Trophoblast cell (in vitro differentiated cells and primary cell): ENCODE measurements around the gene C1orf50.
A peak's percentile ranks its signal among the peaks of the same experiment; 100 is the strongest.

Experiments
- DNase-seq, 2 donors: peaks; one replicate each; pipeline ENCODE4 v3.0.0-alpha.2; 2016
- H2AFZ ChIP-seq: 2 replicates; pipeline ENCODE4 v1.6.1; 2013; ENCODE audit warnings: low read length, moderate library complexity, mild to moderate bottlenecking; ENCODE audit not compliant: insufficient read depth, poor library complexity
- H2AK5ac ChIP-seq: 2 replicates; pipeline ENCODE4 v1.6.1; 2013; ENCODE audit warnings: mild to moderate bottlenecking, low read length
- H2BK120ac ChIP-seq: 2 replicates; pipeline ENCODE4 v1.6.1; 2013; ENCODE audit warnings: low read length, mild to moderate bottlenecking, moderate library complexity; ENCODE audit not compliant: insufficient read depth, poor library complexity
- H2BK12ac ChIP-seq: 2 replicates; pipeline ENCODE4 v1.6.1; 2013; ENCODE audit warnings: mild to moderate bottlenecking, low read length, moderate library complexity
- H2BK5ac ChIP-seq: 2 replicates; pipeline ENCODE4 v1.6.1; 2013; ENCODE audit warnings: low read length, low read depth, moderate library complexity, mild to moderate bottlenecking; ENCODE audit not compliant: poor library complexity
- H3K14ac ChIP-seq: 2 replicates; pipeline ENCODE4 v1.6.1; 2013; ENCODE audit warnings: mild to moderate bottlenecking, low read length
- H3K18ac ChIP-seq: 2 replicates; pipeline ENCODE4 v1.6.1; 2013; ENCODE audit warnings: mild to moderate bottlenecking, low read length
- H3K23ac ChIP-seq: 2 replicates; pipeline ENCODE4 v1.6.1; 2013; ENCODE audit warnings: low read length
- H3K27ac ChIP-seq: 2 replicates; pipeline ENCODE4 v1.5.1; 2013; ENCODE audit warnings: low read depth, mild to moderate bottlenecking, inconsistent platforms, low read length, moderate library complexity
- H3K27me3 ChIP-seq: 2 replicates; pipeline ENCODE4 v1.6.1; 2013; ENCODE audit warnings: inconsistent platforms, mild to moderate bottlenecking, low read length, moderate library complexity; ENCODE audit not compliant: insufficient read depth
- H3K36me3 ChIP-seq, 2 experiments: 1 replicate in 1 of 2; 2 replicates in 1 of 2; pipeline ENCODE4 v1.6.1; 2013; ENCODE audit warnings: low read length in 2 of 2, mild to moderate bottlenecking in 2 of 2, moderate library complexity in 1 of 2; ENCODE audit not compliant: insufficient read depth in 2 of 2, control insufficient read depth in 1 of 2
- H3K4ac ChIP-seq: 2 replicates; pipeline ENCODE4 v1.6.1; 2013; ENCODE audit warnings: low read depth, mild to moderate bottlenecking, low read length, moderate library complexity
- H3K4me1 ChIP-seq, 2 experiments: 1 replicate in 1 of 2; 2 replicates in 1 of 2; pipeline ENCODE4 v1.6.1; 2013; ENCODE audit warnings: low read length in 2 of 2, mild to moderate bottlenecking in 2 of 2, moderate library complexity in 1 of 2; ENCODE audit not compliant: insufficient read depth in 2 of 2, control insufficient read depth in 1 of 2
- H3K4me2 ChIP-seq: 2 replicates; pipeline ENCODE4 v1.6.1; 2013; ENCODE audit warnings: inconsistent platforms, mild to moderate bottlenecking, low read length, moderate library complexity
- H3K4me3 ChIP-seq: 2 replicates; pipeline ENCODE4 v1.5.1; 2013; ENCODE audit warnings: mild to moderate bottlenecking, low read depth, low read length, inconsistent platforms
- H3K79me1 ChIP-seq: one replicate; pipeline ENCODE4 v1.6.1; 2013; ENCODE audit warnings: low read length
- H3K79me2 ChIP-seq: 2 replicates; pipeline ENCODE4 v1.6.1; 2013; ENCODE audit warnings: low read length, mild to moderate bottlenecking; ENCODE audit not compliant: control insufficient read depth, insufficient read depth, poor library complexity
- H3K9ac ChIP-seq: 2 replicates; pipeline ENCODE4 v1.6.1; 2013; ENCODE audit warnings: mild to moderate bottlenecking, low read length
- H3K9me3 ChIP-seq: 2 replicates; pipeline ENCODE4 v1.6.1; 2013; ENCODE audit warnings: low read depth, mild to moderate bottlenecking, control low read depth, inconsistent platforms, low read length; ENCODE audit not compliant: insufficient read depth
- H4K12ac ChIP-seq: 2 replicates; pipeline ENCODE4 v1.6.1; 2013; ENCODE audit warnings: low read depth, mild to moderate bottlenecking, low read length, moderate library complexity
- H4K8ac ChIP-seq: 2 replicates; pipeline ENCODE4 v1.6.1; 2013; ENCODE audit warnings: low read depth, mild to moderate bottlenecking, low read length, moderate library complexity
- H4K91ac ChIP-seq: one replicate; pipeline ENCODE4 v1.6.1; 2013; ENCODE audit warnings: low read depth, mild to moderate bottlenecking, low read length, moderate library complexity
- WGBS: extraction: QIAGEN DNeasy Blood & Tissue Kit; methylation state at CpG from one replicate; pipeline ENCODE4 v1.1.7; 2013; ENCODE audit warnings: missing lambda C conversion rate; ENCODE audit not compliant: insufficient read length, insufficient coverage; ENCODE audit errors: extremely low coverage; 5-methylcytosine and 5-hydroxymethylcytosine counted together

C1orf50 gene

DNA sequence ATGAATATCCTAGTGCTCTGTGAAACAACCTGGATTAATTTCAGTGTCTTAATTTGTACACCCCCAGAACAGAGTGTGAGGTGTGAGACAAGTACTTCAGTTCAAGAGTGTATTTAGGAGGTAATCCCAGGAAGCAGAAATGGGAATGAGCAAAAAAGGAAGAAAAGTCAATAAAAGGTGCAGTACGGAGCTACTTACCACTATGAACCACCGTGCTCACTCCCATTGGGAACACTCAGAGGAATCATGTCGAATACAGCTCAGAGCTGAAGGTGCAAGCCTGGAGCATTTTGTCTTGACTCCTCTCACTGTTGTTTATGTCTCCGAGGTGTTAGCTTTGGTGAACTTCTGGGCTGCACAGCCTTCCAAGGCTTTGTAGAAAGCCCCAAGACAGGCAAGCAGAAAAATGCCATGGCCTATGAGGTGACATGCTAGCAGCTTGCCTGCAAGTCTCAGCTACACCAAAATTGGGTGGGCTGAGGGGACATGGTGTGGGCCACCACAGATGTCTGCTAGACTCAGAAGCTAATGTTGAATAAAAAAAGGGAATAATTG is 57.5 kb downstream of the C1orf50 start:
- H3K14ac ChIP-seq, result no peak overlapping the region
- no peak overlapping the region for H2AK5ac ChIP-seq
- H2AFZ ChIP-seq, result no peak overlapping the region
- H3K27ac ChIP-seq, result no peak overlapping the region
- H3K27me3 ChIP-seq, result no peaks in the 10 kb centered on the region
- H2BK5ac ChIP-seq, result no peak overlapping the region
- H3K18ac ChIP-seq, result no peak overlapping the region
- no peaks in the 10 kb centered on the region for H3K9me3 ChIP-seq
- no peak for DNase-seq
- no peak overlapping the region for H4K12ac ChIP-seq
- H4K91ac ChIP-seq, result no peak overlapping the region
- H3K79me2 ChIP-seq, result no peaks in the 10 kb centered on the region
- H3K4me3 ChIP-seq, result no peak overlapping the region
- H2BK120ac ChIP-seq, result no peak overlapping the region
- no peak overlapping the region for H3K4me2 ChIP-seq
- no peaks in the 10 kb centered on the region for H3K36me3 ChIP-seq
- WGBS, result no CpG with 5 or more reads among the region's 4 CpGs
- H2BK12ac ChIP-seq, result no peak overlapping the region
- H3K4me1 ChIP-seq, result no peaks in the 10 kb centered on the region
- H3K23ac ChIP-seq, result no peak overlapping the region
- H3K4ac ChIP-seq, result no peak overlapping the region
- H3K9ac ChIP-seq, result no peak overlapping the region
- H3K79me1 ChIP-seq, result no peaks in the 10 kb centered on the region
- H4K8ac ChIP-seq, result peak overlapping the region; percentile 37

DNA sequence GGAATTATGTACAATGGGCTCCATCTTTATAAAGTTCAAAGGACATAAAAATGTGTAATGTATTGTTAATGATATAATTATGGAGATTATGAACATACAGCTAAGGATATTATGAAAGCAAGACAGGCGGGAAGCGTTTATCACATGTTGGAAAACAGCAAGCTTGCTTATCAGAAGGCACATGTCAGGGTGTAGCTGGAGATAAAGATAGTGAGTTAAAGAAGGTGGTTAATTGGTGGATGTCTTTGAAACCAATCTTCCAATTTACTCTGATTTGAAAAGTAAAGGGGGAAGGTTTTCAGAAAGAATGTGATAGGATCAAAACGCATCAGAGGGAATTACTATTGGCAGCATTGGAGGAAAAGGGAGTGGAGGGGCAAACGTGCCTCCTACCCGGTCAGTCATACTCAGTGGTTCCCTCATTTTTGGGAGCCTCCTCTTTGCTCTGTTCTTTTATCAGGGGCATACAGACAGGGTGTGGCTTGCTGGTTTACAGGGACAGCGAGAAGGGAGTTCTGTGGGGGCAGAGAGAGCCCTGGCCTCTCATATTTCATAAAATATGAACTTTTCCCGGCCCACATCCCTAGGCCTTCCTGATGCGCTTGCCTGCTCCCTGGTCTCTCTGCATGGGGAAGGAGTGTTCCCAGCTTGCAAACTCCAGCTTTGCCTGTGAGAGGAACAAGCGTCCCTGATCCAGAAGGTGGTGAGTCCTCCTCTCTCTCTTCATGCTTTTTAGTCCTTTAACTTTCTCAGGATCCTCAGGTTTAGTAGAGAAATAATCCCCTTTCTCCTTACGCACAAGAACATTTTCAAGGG is 58.2 kb downstream of the C1orf50 start:
- WGBS, result no CpG with 5 or more reads among the region's 10 CpGs

More for the DNA sequence above, 58.2 kb downstream of the C1orf50 start:
- Histone ChIP-seq H3K14ac (no peak overlapping the region), H2BK12ac (no peak overlapping the region), H4K12ac (no peak overlapping the region), H3K79me2 (no peaks in the 10 kb centered on the region), H2AK5ac (no peak overlapping the region), H3K36me3 (peaks cover 0 to under 1% of the 10 kb centered on the region in 2 experiments), H3K27me3 (no peaks in the 10 kb centered on the region), H3K4me1 (no peaks in the 10 kb centered on the region), H2BK5ac (no peak overlapping the region), H3K4ac (no peak overlapping the region), H3K23ac (no peak overlapping the region), H3K79me1 (no peaks in the 10 kb centered on the region), H3K9me3 (no peaks in the 10 kb centered on the region), H4K8ac (no peak overlapping the region), H3K4me2 (no peak overlapping the region), H4K91ac (no peak overlapping the region), H3K18ac (no peak overlapping the region), H3K9ac (no peak overlapping the region), H2AFZ (no peak overlapping the region), H2BK120ac (no peak overlapping the region), H3K4me3 (no peak overlapping the region), H3K27ac (no peak overlapping the region)
- no peak for DNase-seq
